Mesothelial cell of epicardium (in vitro differentiated cells): ENCODE data around the gene RAX. TPM values are rescaled to one million over a fixed set of nuclear protein-coding genes. Genes with fewer than 3 reads are reported as not detected.

Experiments used
- DNase-seq, 2 experiments: peaks; one replicate each; pipeline ENCODE4 v3.0.0; 2021; ENCODE audit warnings: low spot score in 2 of 2; ENCODE audit not compliant: unreplicated experiment in 2 of 2
- H3K27ac Mint-ChIP-seq: 2 replicates; pipeline ENCODE4 v1.8.0; 2021; ENCODE audit warnings: mixed read lengths
- H3K27me3 Mint-ChIP-seq: 2 replicates; pipeline ENCODE4 v1.8.0; 2021; ENCODE audit warnings: low read depth, mixed read lengths
- H3K36me3 Mint-ChIP-seq: 2 replicates; pipeline ENCODE4 v1.8.0; 2021; ENCODE audit warnings: mixed read lengths
- H3K4me1 Mint-ChIP-seq: 2 replicates; pipeline ENCODE4 v1.8.0; 2021; ENCODE audit warnings: mixed read lengths
- H3K4me3 Mint-ChIP-seq: 2 replicates; pipeline ENCODE4 v1.8.0; 2021; ENCODE audit warnings: mild to moderate bottlenecking, moderate library complexity, mixed read lengths
- H3K9me3 Mint-ChIP-seq: 2 replicates; pipeline ENCODE4 v1.8.0; 2021; ENCODE audit warnings: mixed read lengths
- total RNA-seq: library from RNA; stranded (reverse); gene quantifications from 3 replicates; pipeline ENCODE4 v1.2.1, GENCODE V29; 2021
- TF ChIP-seq, protein P1 (sequence below): fragments of 200-600 bp; sonication (generic); IDR thresholded peaks from one replicate; pipeline ENCODE4 v1.5.0; 2021; ENCODE audit warnings: antibody characterized with exemption; ENCODE audit not compliant: unreplicated experiment

Gene RAX
- total RNA-seq = not detected in 3 replicates

DNA sequence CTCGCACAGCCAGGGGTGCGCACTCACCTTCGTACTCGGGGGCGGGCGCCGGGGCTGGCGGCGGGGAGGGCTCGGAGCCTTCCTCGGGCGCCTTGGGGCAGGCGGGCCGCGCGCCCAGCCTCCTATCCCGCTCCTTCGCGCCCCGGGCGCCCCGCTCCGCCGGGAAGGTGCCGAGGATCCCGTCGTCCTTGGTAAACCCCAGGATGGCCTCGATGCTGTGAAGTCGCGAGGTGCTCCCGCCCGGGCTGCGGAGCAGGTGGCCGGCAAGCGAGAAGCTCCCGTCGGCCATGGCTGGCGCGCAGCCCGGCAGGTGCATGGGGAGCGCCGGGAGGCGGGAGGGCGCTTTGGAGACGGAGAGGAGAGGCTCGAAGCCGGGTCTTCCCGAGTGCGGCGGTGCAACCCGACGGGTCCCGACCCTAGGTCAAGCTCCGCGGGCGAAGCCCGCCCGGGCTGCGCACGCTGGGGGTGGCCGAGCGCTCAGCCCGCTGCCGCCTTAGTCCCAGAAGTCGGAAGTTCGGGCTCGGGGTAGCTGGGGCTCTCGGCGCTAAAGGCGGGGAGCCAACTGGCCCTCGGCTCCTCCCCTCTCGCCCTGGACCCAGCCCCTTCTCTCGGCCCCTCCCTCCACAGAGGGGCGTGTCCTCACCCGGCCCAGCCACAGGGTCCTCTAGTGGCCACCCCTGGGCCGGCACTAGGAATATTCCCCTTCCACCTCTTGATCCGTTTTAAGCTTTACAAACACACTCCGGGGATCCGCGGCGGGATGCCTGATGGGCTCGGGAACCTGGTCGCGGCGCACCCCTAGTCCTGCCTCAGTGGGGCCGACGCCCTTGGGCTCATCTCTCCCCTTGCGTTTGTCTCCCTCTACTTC, at the start of gene RAX:
Gene RAX (minus strand): TSS at position 564 of the 868 bp plus-strand sequence. CDS start 248 bp downstream, at position 316.
- H3K27me3 Mint-ChIP-seq = peaks cover 91% of the 10 kb centered on the region
- peak within 1 kb of the TSS; percentile 36 for H3K4me3 Mint-ChIP-seq
- H3K4me1 Mint-ChIP-seq = peaks cover 20% of the 10 kb centered on the region
- TF ChIP-seq, protein P1, sequence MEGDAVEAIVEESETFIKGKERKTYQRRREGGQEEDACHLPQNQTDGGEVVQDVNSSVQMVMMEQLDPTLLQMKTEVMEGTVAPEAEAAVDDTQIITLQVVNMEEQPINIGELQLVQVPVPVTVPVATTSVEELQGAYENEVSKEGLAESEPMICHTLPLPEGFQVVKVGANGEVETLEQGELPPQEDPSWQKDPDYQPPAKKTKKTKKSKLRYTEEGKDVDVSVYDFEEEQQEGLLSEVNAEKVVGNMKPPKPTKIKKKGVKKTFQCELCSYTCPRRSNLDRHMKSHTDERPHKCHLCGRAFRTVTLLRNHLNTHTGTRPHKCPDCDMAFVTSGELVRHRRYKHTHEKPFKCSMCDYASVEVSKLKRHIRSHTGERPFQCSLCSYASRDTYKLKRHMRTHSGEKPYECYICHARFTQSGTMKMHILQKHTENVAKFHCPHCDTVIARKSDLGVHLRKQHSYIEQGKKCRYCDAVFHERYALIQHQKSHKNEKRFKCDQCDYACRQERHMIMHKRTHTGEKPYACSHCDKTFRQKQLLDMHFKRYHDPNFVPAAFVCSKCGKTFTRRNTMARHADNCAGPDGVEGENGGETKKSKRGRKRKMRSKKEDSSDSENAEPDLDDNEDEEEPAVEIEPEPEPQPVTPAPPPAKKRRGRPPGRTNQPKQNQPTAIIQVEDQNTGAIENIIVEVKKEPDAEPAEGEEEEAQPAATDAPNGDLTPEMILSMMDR = peak; percentile 6
- DNase-seq = no peak
- H3K36me3 Mint-ChIP-seq = no peaks in the 10 kb centered on the region
- no peaks in the 10 kb centered on the region for H3K9me3 Mint-ChIP-seq
- no peak within 1 kb of the TSS for H3K27ac Mint-ChIP-seq

DNA sequence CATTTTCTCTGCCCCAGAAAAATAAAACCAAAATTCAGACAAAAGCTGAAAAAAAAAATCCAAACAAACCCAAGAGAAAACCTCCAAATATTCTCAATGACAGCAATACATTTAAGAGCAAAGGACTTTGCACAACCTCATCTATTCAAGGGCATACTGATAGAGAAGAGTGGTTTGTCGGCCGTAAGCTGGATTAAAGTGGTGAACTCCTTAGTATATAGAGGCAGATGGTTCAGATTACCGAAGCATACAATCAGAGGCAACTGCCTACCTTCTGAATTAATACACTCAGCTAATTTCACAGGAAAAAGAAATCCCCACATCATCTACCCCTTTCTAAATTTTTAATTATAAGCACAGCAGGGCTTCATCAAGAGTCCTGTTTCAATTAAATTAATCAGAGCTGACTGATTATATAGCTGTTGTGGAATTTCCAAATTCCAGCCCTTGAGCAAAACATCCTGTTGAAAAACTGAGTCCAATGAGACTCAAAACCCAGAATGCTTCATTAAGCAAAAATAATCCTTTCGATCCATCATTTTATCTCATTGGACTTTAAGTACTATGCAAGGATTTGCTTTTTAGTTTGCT, 45.3 kb upstream of the RAX start, which contains the start of gene CPLX4:
Gene CPLX4 (minus strand): TSS at position 190 of the 591 bp plus-strand sequence. CDS start 187 bp downstream, at position 3.
- Mint-ChIP-seq H3K27ac (no peak within 1 kb of the TSS), H3K4me1 (peaks cover 2% of the 10 kb centered on the region), H3K36me3 (no peaks in the 10 kb centered on the region), H3K27me3 (peaks cover 16% of the 10 kb centered on the region), H3K4me3 (no peak within 1 kb of the TSS), H3K9me3 (no peaks in the 10 kb centered on the region)
- TF ChIP-seq, protein P1 = no peak
- DNase-seq = no peak

DNA sequence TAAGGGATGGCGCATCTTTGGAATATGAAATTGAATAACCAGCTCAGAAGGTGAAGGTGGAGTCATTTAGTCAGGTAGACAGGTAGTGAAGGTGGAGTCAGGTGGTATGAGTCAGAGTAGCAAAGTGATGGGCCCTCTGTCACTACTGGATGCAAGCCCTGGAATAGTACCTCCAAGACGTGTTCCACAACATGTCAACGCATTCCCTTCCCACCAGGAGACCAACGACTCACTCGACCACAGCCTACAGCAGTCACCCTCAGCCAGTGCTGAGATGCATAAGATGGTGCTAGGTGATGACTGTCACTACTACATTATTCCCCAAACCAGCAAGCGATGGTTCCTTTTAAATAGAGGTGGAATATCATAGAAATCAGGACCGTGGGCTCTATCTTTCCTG, 38.4 kb upstream of the RAX start:
- H3K4me1 Mint-ChIP-seq = no peaks in the 10 kb centered on the region
- H3K36me3 Mint-ChIP-seq = no peaks in the 10 kb centered on the region
- no peak for DNase-seq
- peaks cover 59% of the 10 kb centered on the region for H3K27me3 Mint-ChIP-seq
- H3K9me3 Mint-ChIP-seq = no peaks in the 10 kb centered on the region
- TF ChIP-seq, protein P1 = no peak
- H3K4me3 Mint-ChIP-seq = no peak overlapping the region
- no peak overlapping the region for H3K27ac Mint-ChIP-seq

DNA sequence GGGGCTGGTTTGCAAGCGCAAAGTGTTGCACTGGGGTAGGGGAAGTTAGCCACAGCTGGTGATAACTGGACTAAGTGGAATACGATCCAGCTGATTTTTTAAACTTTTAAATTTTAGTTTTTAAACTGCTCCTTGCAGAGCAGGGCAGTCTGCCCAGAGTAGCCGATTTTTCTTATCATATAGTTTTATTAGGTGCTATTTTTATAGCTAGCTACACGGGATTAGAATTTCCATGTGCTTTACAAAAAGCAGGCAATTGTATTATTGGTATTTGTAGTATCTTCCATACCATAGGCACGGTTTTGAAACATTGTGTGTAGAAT, 35.6 kb upstream of the RAX start:
- H3K36me3 Mint-ChIP-seq = no peaks in the 10 kb centered on the region
- no peaks in the 10 kb centered on the region for H3K9me3 Mint-ChIP-seq
- no peaks in the 10 kb centered on the region for H3K4me1 Mint-ChIP-seq
- DNase-seq = no peak
- peak overlapping the region; percentile 50 for H3K4me3 Mint-ChIP-seq
- peaks cover 81% of the 10 kb centered on the region for H3K27me3 Mint-ChIP-seq
- no peak overlapping the region for H3K27ac Mint-ChIP-seq
- TF ChIP-seq, protein P1 = no peak

DNA sequence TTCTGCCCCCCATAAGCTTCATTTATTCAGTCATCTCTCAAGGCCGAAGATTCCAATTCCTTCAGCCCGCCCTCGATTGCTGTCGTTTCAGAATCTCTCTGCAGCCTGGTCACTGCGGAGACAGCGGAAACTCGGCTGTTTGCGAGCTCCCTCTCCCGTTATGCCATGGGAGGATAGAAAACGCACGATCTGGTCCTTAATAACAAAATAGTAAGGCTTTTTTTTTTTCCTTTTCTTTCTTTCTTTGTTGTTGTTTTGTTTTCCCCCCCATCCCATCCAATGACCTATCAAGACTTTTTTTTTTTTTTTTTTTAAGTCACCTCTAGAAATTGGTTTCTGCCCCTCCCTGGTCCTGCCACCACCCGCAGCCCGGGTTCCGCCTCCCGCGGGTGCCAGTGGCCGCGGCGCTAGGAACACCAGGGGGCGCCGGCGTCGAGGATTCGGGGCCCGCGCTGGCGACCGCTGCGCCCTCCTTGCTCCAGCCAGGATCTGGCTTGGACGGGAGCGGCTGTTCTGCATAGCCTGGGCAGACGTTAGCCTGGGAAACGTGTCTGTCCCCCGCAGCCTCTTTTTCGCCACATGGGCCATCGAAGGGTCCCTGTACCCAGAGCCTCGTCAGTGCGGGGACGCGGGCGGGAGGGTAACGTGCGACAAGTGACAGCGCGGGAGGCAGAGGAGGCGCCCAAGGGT, 35.1 kb upstream of the RAX start:
- H3K27me3 Mint-ChIP-seq = peaks cover 86% of the 10 kb centered on the region
- peak overlapping the region; percentile 50 for H3K4me3 Mint-ChIP-seq
- DNase-seq = peak; percentile 62 to 84
- TF ChIP-seq, protein P1 = peak; percentile 72
- no peaks in the 10 kb centered on the region for H3K9me3 Mint-ChIP-seq
- no peak overlapping the region for H3K27ac Mint-ChIP-seq
- no peaks in the 10 kb centered on the region for H3K4me1 Mint-ChIP-seq
- no peaks in the 10 kb centered on the region for H3K36me3 Mint-ChIP-seq
